ENCODE measurements around the gene USP13. TPM values are rescaled to one million over a fixed set of nuclear protein-coding genes. Genes with fewer than 3 reads are reported as not detected.

USP13 gene
- total RNA-seq, 1 donor from 2014 or later = 11.5 TPM

GRCh38 chr3:179658606-179659005 is 5.8 kb downstream of the USP13 start:
- H3K36me3 ChIP-seq = no peaks in the 10 kb centered on the region
- H3K4me1 ChIP-seq = peaks cover 17% of the 10 kb centered on the region
- H3K4me3 ChIP-seq = no peak overlapping the region
- H3K9me3 ChIP-seq = no peaks in the 10 kb centered on the region
- no peaks in the 10 kb centered on the region for H3K27me3 ChIP-seq
- peak in 1 of 2 donors; percentile 40 for DNase-seq (ENCODE audit: extremely low spot score in 2 of 2)
- TF ChIP-seq CTCF (IDR thresholded peaks at IDR 0.05) = no peak
- TF ChIP-seq POLR2AphosphoS5 (IDR thresholded peaks at IDR 0.05; ENCODE audit: insufficient read depth in 1 of 2, low read depth in 1 of 2) = no peak
- no peak overlapping the region for H3K27ac ChIP-seq
- intact Hi-C loops (cut with DNase I) = no loop called here

GRCh38 chr3:179660872-179661271 is 8.0 kb downstream of the USP13 start:
- H3K27ac ChIP-seq = no peak overlapping the region
- H3K4me3 ChIP-seq = no peak overlapping the region
- H3K36me3 ChIP-seq = no peaks in the 10 kb centered on the region
- no peaks in the 10 kb centered on the region for H3K27me3 ChIP-seq
- peaks cover 7% of the 10 kb centered on the region for H3K4me1 ChIP-seq
- peak in 1 of 2 donors; percentile 6 for DNase-seq (ENCODE audit: extremely low spot score in 2 of 2)
- no peaks in the 10 kb centered on the region for H3K9me3 ChIP-seq
- intact Hi-C loops (cut with DNase I) = no loop called here
- TF ChIP-seq POLR2AphosphoS5 (IDR thresholded peaks at IDR 0.05; ENCODE audit: insufficient read depth in 1 of 2, low read depth in 1 of 2) (no peak), POLR2A (IDR thresholded peaks at IDR 0.05) (no peak), CTCF (IDR thresholded peaks at IDR 0.05) (no peak)

- no peak for DNase-seq (ENCODE audit: extremely low spot score in 2 of 2)
- no peak overlapping the region for H3K4me3 ChIP-seq
- TF ChIP-seq CTCF (IDR thresholded peaks at IDR 0.05) = no peak
- no peak for TF ChIP-seq POLR2AphosphoS5 (IDR thresholded peaks at IDR 0.05; ENCODE audit: insufficient read depth in 1 of 2, low read depth in 1 of 2)
- no peak for TF ChIP-seq POLR2A (IDR thresholded peaks at IDR 0.05)
- H3K36me3 ChIP-seq = no peaks in the 10 kb centered on the region
- intact Hi-C loops (cut with DNase I) = no loop called here
- no peaks in the 10 kb centered on the region for H3K9me3 ChIP-seq
- peaks cover 15% of the 10 kb centered on the region for H3K4me1 ChIP-seq
- no peaks in the 10 kb centered on the region for H3K27me3 ChIP-seq
- no peak overlapping the region for H3K27ac ChIP-seq
Measured at GRCh38 chr3:179661777-179662176, 8.9 kb downstream of the USP13 start.

GRCh38 chr3:179663093-179663492 is 10.3 kb downstream of the USP13 start:
- intact Hi-C loops (cut with DNase I) = no loop called here
- no peaks in the 10 kb centered on the region for H3K9me3 ChIP-seq
- TF ChIP-seq CTCF (IDR thresholded peaks at IDR 0.05) (no peak), POLR2A (IDR thresholded peaks at IDR 0.05) (no peak), POLR2AphosphoS5 (IDR thresholded peaks at IDR 0.05; ENCODE audit: insufficient read depth in 1 of 2, low read depth in 1 of 2) (no peak)
- H3K27ac ChIP-seq = no peak overlapping the region
- H3K4me3 ChIP-seq = no peak overlapping the region
- H3K36me3 ChIP-seq = no peaks in the 10 kb centered on the region
- DNase-seq (ENCODE audit: extremely low spot score in 2 of 2) = no peak
- peaks cover 15% of the 10 kb centered on the region for H3K4me1 ChIP-seq
- no peaks in the 10 kb centered on the region for H3K27me3 ChIP-seq

- H3K4me3 ChIP-seq = no peak overlapping the region
- TF ChIP-seq CTCF (IDR thresholded peaks at IDR 0.05) = no peak
- no peak for TF ChIP-seq POLR2AphosphoS5 (IDR thresholded peaks at IDR 0.05; ENCODE audit: insufficient read depth in 1 of 2, low read depth in 1 of 2)
- no peak for TF ChIP-seq POLR2A (IDR thresholded peaks at IDR 0.05)
- DNase-seq (ENCODE audit: extremely low spot score in 2 of 2) = peak in 1 of 2 donors; percentile 60
- no peaks in the 10 kb centered on the region for H3K9me3 ChIP-seq
- H3K27me3 ChIP-seq = no peaks in the 10 kb centered on the region
- intact Hi-C loops (cut with DNase I) = no loop called here
- H3K4me1 ChIP-seq = peaks cover 15% of the 10 kb centered on the region
- no peak overlapping the region for H3K27ac ChIP-seq
- H3K36me3 ChIP-seq = no peaks in the 10 kb centered on the region
Measured at GRCh38 chr3:179666030-179666429, 13.2 kb downstream of the USP13 start.
